HEK293 (cell line): ENCODE data around the gene FAM209B.

Experiments
- TCF7L2 ChIP-seq: IDR thresholded peaks from 2 replicates; pipeline ENCODE4 v1.6.1; 2011; ENCODE audit warnings: low read depth, mild to moderate bottlenecking, inconsistent platforms, low read length, moderate library complexity, borderline replicate concordance
- ZNF311 ChIP-seq: fragments of 450-650 bp; formaldehyde crosslinking; IDR thresholded peaks from 2 replicates; pipeline ENCODE4 v1.5.1; 2017; ENCODE audit warnings: missing biosample characterization, missing genetic modification characterization, borderline replicate concordance
- ZNF350 ChIP-seq: fragments of 450-650 bp; formaldehyde crosslinking; IDR thresholded peaks from 2 replicates; pipeline ENCODE4 v1.5.0; 2017; ENCODE audit warnings: missing biosample characterization, mild to moderate bottlenecking, missing genetic modification characterization
- ZNF624 ChIP-seq: fragments of 450-650 bp; formaldehyde crosslinking; IDR thresholded peaks from 2 replicates; pipeline ENCODE4 v1.5.1; 2017; ENCODE audit warnings: missing biosample characterization, missing genetic modification characterization
- ZNF768 ChIP-seq: fragments of 450-650 bp; formaldehyde crosslinking; IDR thresholded peaks from 2 replicates; pipeline ENCODE4 v1.5.1; 2018; ENCODE audit warnings: missing biosample characterization, mild to moderate bottlenecking, missing genetic modification characterization
- TF ChIP-seq, protein P1 (sequence below): fragments of 450-650 bp; formaldehyde crosslinking; IDR thresholded peaks from 2 replicates; pipeline ENCODE4 v1.5.1; 2016; ENCODE audit warnings: missing biosample characterization, missing genetic modification characterization
- TF ChIP-seq, protein P2 (sequence below): fragments of 450-650 bp; formaldehyde crosslinking; IDR thresholded peaks from 2 replicates; pipeline ENCODE4 v1.5.1; 2016; ENCODE audit warnings: missing biosample characterization, missing genetic modification characterization

DNA sequence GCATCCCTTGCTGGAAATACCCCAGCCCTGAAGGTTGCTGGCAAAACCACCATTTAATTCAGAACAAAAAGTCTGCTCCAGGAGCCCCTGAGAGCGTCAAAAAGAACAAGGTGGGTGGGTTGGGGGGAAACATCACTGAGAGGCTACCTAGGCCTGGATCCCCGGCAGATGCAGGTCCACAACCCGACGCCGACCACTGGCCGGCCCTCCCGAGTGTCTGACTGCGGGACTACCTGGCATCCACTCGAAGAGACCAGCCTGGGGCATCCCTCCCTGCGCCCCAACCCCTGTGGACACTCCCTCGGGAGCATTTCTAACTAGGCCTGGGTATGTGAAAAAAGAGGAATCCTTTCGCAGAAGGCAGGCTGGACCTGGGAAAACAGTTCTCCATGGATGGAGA lies 47.2 kb downstream of the FAM209B start:
- no peak for TF ChIP-seq ZNF624 (tag by site-specific recombination)
- TF ChIP-seq, protein P1, sequence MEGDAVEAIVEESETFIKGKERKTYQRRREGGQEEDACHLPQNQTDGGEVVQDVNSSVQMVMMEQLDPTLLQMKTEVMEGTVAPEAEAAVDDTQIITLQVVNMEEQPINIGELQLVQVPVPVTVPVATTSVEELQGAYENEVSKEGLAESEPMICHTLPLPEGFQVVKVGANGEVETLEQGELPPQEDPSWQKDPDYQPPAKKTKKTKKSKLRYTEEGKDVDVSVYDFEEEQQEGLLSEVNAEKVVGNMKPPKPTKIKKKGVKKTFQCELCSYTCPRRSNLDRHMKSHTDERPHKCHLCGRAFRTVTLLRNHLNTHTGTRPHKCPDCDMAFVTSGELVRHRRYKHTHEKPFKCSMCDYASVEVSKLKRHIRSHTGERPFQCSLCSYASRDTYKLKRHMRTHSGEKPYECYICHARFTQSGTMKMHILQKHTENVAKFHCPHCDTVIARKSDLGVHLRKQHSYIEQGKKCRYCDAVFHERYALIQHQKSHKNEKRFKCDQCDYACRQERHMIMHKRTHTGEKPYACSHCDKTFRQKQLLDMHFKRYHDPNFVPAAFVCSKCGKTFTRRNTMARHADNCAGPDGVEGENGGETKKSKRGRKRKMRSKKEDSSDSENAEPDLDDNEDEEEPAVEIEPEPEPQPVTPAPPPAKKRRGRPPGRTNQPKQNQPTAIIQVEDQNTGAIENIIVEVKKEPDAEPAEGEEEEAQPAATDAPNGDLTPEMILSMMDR (tag by site-specific recombination): no peak
- TF ChIP-seq TCF7L2: no peak
- no peak for TF ChIP-seq ZNF350
- TF ChIP-seq, protein P2, sequence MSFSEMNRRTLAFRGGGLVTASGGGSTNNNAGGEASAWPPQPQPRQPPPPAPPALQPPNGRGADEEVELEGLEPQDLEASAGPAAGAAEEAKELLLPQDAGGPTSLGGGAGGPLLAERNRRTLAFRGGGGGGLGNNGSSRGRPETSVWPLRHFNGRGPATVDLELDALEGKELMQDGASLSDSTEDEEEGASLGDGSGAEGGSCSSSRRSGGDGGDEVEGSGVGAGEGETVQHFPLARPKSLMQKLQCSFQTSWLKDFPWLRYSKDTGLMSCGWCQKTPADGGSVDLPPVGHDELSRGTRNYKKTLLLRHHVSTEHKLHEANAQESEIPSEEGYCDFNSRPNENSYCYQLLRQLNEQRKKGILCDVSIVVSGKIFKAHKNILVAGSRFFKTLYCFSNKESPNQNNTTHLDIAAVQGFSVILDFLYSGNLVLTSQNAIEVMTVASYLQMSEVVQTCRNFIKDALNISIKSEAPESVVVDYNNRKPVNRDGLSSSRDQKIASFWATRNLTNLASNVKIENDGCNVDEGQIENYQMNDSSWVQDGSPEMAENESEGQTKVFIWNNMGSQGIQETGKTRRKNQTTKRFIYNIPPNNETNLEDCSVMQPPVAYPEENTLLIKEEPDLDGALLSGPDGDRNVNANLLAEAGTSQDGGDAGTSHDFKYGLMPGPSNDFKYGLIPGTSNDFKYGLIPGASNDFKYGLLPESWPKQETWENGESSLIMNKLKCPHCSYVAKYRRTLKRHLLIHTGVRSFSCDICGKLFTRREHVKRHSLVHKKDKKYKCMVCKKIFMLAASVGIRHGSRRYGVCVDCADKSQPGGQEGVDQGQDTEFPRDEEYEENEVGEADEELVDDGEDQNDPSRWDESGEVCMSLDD (tag by site-specific recombination): no peak
- TF ChIP-seq ZNF311: no peak
- TF ChIP-seq ZNF768 (tag by site-specific recombination): no peak
